ENCODE results near the gene GRIK4.
A peak's percentile ranks its signal among the peaks of the same experiment; 100 is the strongest.
"Not testable (repeated sequence)": the region's sequence is repeated elsewhere in the genome, so short reads cannot be mapped to it uniquely, and the experiment has no call there.

Gene GRIK4

GRCh38 chr11:120606211-120607010 lies 94.9 kb downstream of the GRIK4 start:
- DNase-seq (ENCODE audit: low spot score) = no peak

GRCh38 chr11:120608061-120608460 lies 96.5 kb downstream of the GRIK4 start:
- DNase-seq (ENCODE audit: low spot score) = no peak

- DNase-seq (ENCODE audit: low spot score) = peak; percentile 81
Observed at GRCh38 chr11:120608760-120609211, 97.2 kb downstream of the GRIK4 start.

GRCh38 chr11:120610111-120610510 lies 98.6 kb downstream of the GRIK4 start:
- DNase-seq (ENCODE audit: low spot score) = no peak

- no peak for DNase-seq (ENCODE audit: low spot score)
Observed at GRCh38 chr11:120611581-120611980, 100.0 kb downstream of the GRIK4 start.

- no peak for DNase-seq (ENCODE audit: low spot score)
Observed at GRCh38 chr11:120612513-120613263, 101.1 kb downstream of the GRIK4 start.

GRCh38 chr11:120613264-120614226 lies 102.0 kb downstream of the GRIK4 start:
- DNase-seq (ENCODE audit: low spot score) = no peak

- DNase-seq (ENCODE audit: low spot score) = no peak
Observed at GRCh38 chr11:120615391-120615790, 103.8 kb downstream of the GRIK4 start.

- DNase-seq (ENCODE audit: low spot score) = no peak
Observed at GRCh38 chr11:120618399-120618798, 106.9 kb downstream of the GRIK4 start.

GRCh38 chr11:120622189-120622875 lies 110.8 kb downstream of the GRIK4 start:
- DNase-seq (ENCODE audit: low spot score) = no peak

GRCh38 chr11:120624992-120625391 lies 113.4 kb downstream of the GRIK4 start:
- not testable (repeated sequence) for DNase-seq (ENCODE audit: low spot score)

GRCh38 chr11:120625565-120625964 lies 114.0 kb downstream of the GRIK4 start:
- no peak for DNase-seq (ENCODE audit: low spot score)

GRCh38 chr11:120626791-120627190 lies 115.2 kb downstream of the GRIK4 start:
- DNase-seq (ENCODE audit: low spot score) = no peak

- no peak for DNase-seq (ENCODE audit: low spot score)
Observed at GRCh38 chr11:120627327-120628163, 116.0 kb downstream of the GRIK4 start.

GRCh38 chr11:120629407-120630080 lies 118.0 kb downstream of the GRIK4 start:
- no peak for DNase-seq (ENCODE audit: low spot score)

GRCh38 chr11:120630122-120630521 lies 118.6 kb downstream of the GRIK4 start:
- no peak for DNase-seq (ENCODE audit: low spot score)

- DNase-seq (ENCODE audit: low spot score) = no peak
Observed at GRCh38 chr11:120632579-120632978, 121.0 kb downstream of the GRIK4 start.

- DNase-seq (ENCODE audit: low spot score) = no peak
Observed at GRCh38 chr11:120633616-120634393, 122.3 kb downstream of the GRIK4 start.

GRCh38 chr11:120634706-120635105 lies 123.2 kb downstream of the GRIK4 start:
- no peak for DNase-seq (ENCODE audit: low spot score)

Data from AG20443 (cell line).